ENCODE data around the gene MDFIC2.

The MDFIC2 gene

GRCh38 chr3:70273492-70273891 is 38.9 kb downstream of the MDFIC2 start:
- no peak overlapping the region for H2AFZ ChIP-seq
- no peak for TF ChIP-seq CTCF (IDR thresholded peaks at IDR 0.05)

DNA sequence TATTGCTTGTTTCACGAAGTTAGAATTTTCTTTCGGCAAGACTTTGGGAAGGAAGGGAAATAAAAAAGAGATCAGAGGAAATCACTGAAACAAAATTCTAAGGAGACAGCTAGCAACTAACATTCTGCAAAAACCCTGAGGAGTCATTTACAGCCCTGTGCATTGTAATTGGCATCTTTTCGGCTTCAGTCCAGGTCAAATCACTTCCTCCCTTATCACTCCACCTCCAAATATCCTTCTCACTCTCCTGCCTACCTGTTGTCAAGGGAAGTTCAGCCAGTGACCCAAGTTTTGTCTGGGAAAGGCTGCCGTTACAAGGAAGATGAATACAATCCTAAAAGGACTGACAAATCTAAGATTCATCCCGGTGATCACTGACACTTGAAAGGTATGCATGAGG is 39.6 kb downstream of the MDFIC2 start:
- no peak for TF ChIP-seq CTCF (IDR thresholded peaks at IDR 0.05)
- H3K27ac ChIP-seq = no peak overlapping the region
- H3K79me2 ChIP-seq = no peaks in the 10 kb centered on the region
- no peaks in the 10 kb centered on the region for H3K4me1 ChIP-seq
- H3K27me3 ChIP-seq (ENCODE audit: control insufficient read depth, insufficient read depth, low read length) = no peaks in the 10 kb centered on the region
- no peaks in the 10 kb centered on the region for H3K36me3 ChIP-seq (ENCODE audit: control insufficient read depth, insufficient read depth, low read length)
- H3K4me2 ChIP-seq (ENCODE audit: low read length) = no peak overlapping the region
- H3K9me3 ChIP-seq (ENCODE audit: control insufficient read depth, low read length) = no peaks in the 10 kb centered on the region
- H3K4me3 ChIP-seq (ENCODE audit: low read depth, low read length) = no peak overlapping the region
- H2AFZ ChIP-seq = no peak overlapping the region
- H3K9ac ChIP-seq = no peak overlapping the region

More at GRCh38 chr3:70273492-70273891, 38.9 kb downstream of the MDFIC2 start:
- no peaks in the 10 kb centered on the region for H3K36me3 ChIP-seq (ENCODE audit: control insufficient read depth, insufficient read depth, low read length)
- H3K79me2 ChIP-seq = no peaks in the 10 kb centered on the region
- no peak overlapping the region for H3K27ac ChIP-seq
- H3K4me3 ChIP-seq (ENCODE audit: low read depth, low read length) = no peak overlapping the region
- no peak overlapping the region for H3K9ac ChIP-seq
- H3K4me2 ChIP-seq (ENCODE audit: low read length) = no peak overlapping the region
- no peaks in the 10 kb centered on the region for H3K4me1 ChIP-seq
- H3K27me3 ChIP-seq (ENCODE audit: control insufficient read depth, insufficient read depth, low read length) = no peaks in the 10 kb centered on the region
- no peaks in the 10 kb centered on the region for H3K9me3 ChIP-seq (ENCODE audit: control insufficient read depth, low read length)

GRCh38 chr3:70264122-70264780 is 48.2 kb downstream of the MDFIC2 start:
- H3K36me3 ChIP-seq (ENCODE audit: control insufficient read depth, insufficient read depth, low read length) = no peaks in the 10 kb centered on the region
- H3K27ac ChIP-seq = no peak overlapping the region
- H3K27me3 ChIP-seq (ENCODE audit: control insufficient read depth, insufficient read depth, low read length) = no peaks in the 10 kb centered on the region
- no peak for TF ChIP-seq CTCF (IDR thresholded peaks at IDR 0.05)
- no peak overlapping the region for H3K9ac ChIP-seq
- H3K4me3 ChIP-seq (ENCODE audit: low read depth, low read length) = no peak overlapping the region
- no peaks in the 10 kb centered on the region for H3K4me1 ChIP-seq
- no peaks in the 10 kb centered on the region for H3K9me3 ChIP-seq (ENCODE audit: control insufficient read depth, low read length)
- H2AFZ ChIP-seq = no peak overlapping the region
- H3K4me2 ChIP-seq (ENCODE audit: low read length) = no peak overlapping the region
- no peaks in the 10 kb centered on the region for H3K79me2 ChIP-seq

DNA sequence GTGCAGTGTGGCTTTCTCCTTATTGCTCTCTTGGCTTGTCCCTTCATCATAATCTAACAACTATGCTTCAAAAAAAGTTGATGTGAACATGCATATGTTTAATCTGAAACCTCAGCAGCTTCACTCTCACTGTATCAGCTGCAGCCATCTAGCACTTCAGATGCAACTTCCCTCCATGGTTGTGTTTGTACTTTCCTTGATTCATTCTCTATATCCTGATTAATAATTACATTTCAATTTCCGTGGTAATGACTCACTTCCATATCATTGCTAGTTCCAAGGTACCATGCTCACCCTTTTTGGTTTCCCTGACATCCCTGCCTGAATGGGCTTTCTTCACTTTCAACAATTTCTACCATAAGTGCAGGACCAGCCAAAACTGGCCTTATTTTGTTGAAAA is 51.2 kb downstream of the MDFIC2 start:
- no peaks in the 10 kb centered on the region for H3K36me3 ChIP-seq (ENCODE audit: control insufficient read depth, insufficient read depth, low read length)
- no peaks in the 10 kb centered on the region for H3K9me3 ChIP-seq (ENCODE audit: control insufficient read depth, low read length)
- no peaks in the 10 kb centered on the region for H3K79me2 ChIP-seq
- no peak for TF ChIP-seq CTCF (IDR thresholded peaks at IDR 0.05)
- H2AFZ ChIP-seq = no peak overlapping the region
- no peak overlapping the region for H3K4me3 ChIP-seq (ENCODE audit: low read depth, low read length)
- H3K27me3 ChIP-seq (ENCODE audit: control insufficient read depth, insufficient read depth, low read length) = no peaks in the 10 kb centered on the region
- H3K4me2 ChIP-seq (ENCODE audit: low read length) = no peak overlapping the region
- no peaks in the 10 kb centered on the region for H3K4me1 ChIP-seq
- no peak overlapping the region for H3K27ac ChIP-seq
- H3K9ac ChIP-seq = no peak overlapping the region

GRCh38 chr3:70256566-70256965 is 55.9 kb downstream of the MDFIC2 start:
- Histone ChIP-seq H3K36me3 (ENCODE audit: control insufficient read depth, insufficient read depth, low read length) (no peaks in the 10 kb centered on the region), H3K9ac (no peak overlapping the region), H3K4me3 (ENCODE audit: low read depth, low read length) (no peak overlapping the region), H2AFZ (no peak overlapping the region), H3K27me3 (ENCODE audit: control insufficient read depth, insufficient read depth, low read length) (no peaks in the 10 kb centered on the region), H3K4me1 (no peaks in the 10 kb centered on the region), H3K4me2 (ENCODE audit: low read length) (no peak overlapping the region), H3K9me3 (ENCODE audit: control insufficient read depth, low read length) (no peaks in the 10 kb centered on the region), H3K27ac (no peak overlapping the region), H3K79me2 (no peaks in the 10 kb centered on the region)
- TF ChIP-seq CTCF (IDR thresholded peaks at IDR 0.05) = no peak

Data from parathyroid adenoma (tissue), 2 donors.